ENCODE measurements around the gene CKM.

Gene CKM

GRCh38 chr19:45265375-45265774, 57.3 kb downstream of the CKM start:
- Histone ChIP-seq H3K9ac (ENCODE audit: low read depth, low read length) (no peak overlapping the region), H3K36me3 (ENCODE audit: insufficient read depth, low read length) (peaks cover 24% of the 10 kb centered on the region), H3K4me1 (ENCODE audit: insufficient read depth, low read length) (no peaks in the 10 kb centered on the region), H3K4me3 (ENCODE audit: low read depth in 1 of 2, low read length in 2 of 2) (no peak overlapping the region), H3K79me2 (ENCODE audit: insufficient read depth, low read length) (no peaks in the 10 kb centered on the region), H3K4me2 (ENCODE audit: insufficient read depth, low read length) (no peak overlapping the region), H4K20me1 (ENCODE audit: insufficient read depth, low read length) (no peaks in the 10 kb centered on the region; the same call in 1 of the 2 replicates), H3K27me3 (ENCODE audit: insufficient read depth, low read length, poor library complexity) (no peaks in the 10 kb centered on the region), H3K27ac (ENCODE audit: low read length) (no peak overlapping the region), H2AFZ (ENCODE audit: low read depth, low read length) (no peak overlapping the region), H3K9me3 (ENCODE audit: insufficient read depth, low read length, severe bottlenecking) (no peaks in the 10 kb centered on the region)
- TF ChIP-seq EZH2 (IDR thresholded peaks at IDR 0.05; ENCODE audit: borderline replicate concordance, low read depth, low read length, severe bottlenecking) (no peak), CTCF (IDR thresholded peaks at IDR 0.05; ENCODE audit: borderline replicate concordance, extremely low read depth, low read length, poor library complexity, severe bottlenecking) (no peak)
- ATAC-seq (ENCODE audit: insufficient read depth, low read depth) (no peak), DNase-seq (no peak)

DNA sequence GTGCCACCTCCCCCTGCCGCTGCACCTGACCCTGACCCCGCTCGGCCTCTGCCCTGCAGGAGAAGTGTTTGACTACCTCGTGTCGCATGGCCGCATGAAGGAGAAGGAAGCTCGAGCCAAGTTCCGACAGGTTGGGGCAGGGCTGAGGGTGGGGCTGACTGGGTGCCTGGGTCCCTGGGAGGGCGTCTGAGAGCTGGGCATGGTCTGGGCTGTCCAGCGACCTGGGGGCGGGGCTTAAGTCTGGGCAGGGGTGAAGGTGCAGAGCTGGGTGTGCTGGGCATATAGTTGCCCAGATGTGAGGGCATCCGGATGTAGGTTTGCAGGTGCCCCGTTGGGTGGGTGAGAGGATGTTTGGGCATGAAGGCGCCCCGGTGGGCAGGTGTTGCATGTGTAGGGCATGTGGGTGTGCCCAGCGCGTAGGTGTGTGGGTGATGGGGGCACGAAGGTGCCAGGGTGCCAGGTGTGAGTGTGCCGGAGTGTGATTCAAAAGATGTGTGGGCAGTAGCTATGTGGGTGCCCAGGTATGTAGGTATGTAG, 57.8 kb downstream of the CKM start:
- no peaks in the 10 kb centered on the region for H3K4me1 ChIP-seq (ENCODE audit: insufficient read depth, low read length)
- no peaks in the 10 kb centered on the region for H3K79me2 ChIP-seq (ENCODE audit: insufficient read depth, low read length)
- no peak for DNase-seq
- ATAC-seq (ENCODE audit: insufficient read depth, low read depth): no peak
- H3K4me2 ChIP-seq (ENCODE audit: insufficient read depth, low read length): no peak overlapping the region
- H3K9ac ChIP-seq (ENCODE audit: low read depth, low read length): no peak overlapping the region
- H2AFZ ChIP-seq (ENCODE audit: low read depth, low read length): no peak overlapping the region
- H3K27ac ChIP-seq (ENCODE audit: low read length): no peak overlapping the region
- peaks cover 19% of the 10 kb centered on the region for H3K36me3 ChIP-seq (ENCODE audit: insufficient read depth, low read length)
- TF ChIP-seq EZH2 (IDR thresholded peaks at IDR 0.05; ENCODE audit: borderline replicate concordance, low read depth, low read length, severe bottlenecking): no peak
- no peaks in the 10 kb centered on the region; the same call in 1 of the 2 replicates for H4K20me1 ChIP-seq (ENCODE audit: insufficient read depth, low read length)
- no peak overlapping the region for H3K4me3 ChIP-seq (ENCODE audit: low read depth in 1 of 2, low read length in 2 of 2)
- no peaks in the 10 kb centered on the region for H3K9me3 ChIP-seq (ENCODE audit: insufficient read depth, low read length, severe bottlenecking)
- no peaks in the 10 kb centered on the region for H3K27me3 ChIP-seq (ENCODE audit: insufficient read depth, low read length, poor library complexity)

- Histone ChIP-seq H3K4me1 (ENCODE audit: insufficient read depth, low read length) (no peaks in the 10 kb centered on the region), H3K4me3 (ENCODE audit: low read depth in 1 of 2, low read length in 2 of 2) (no peak overlapping the region), H3K27me3 (ENCODE audit: insufficient read depth, low read length, poor library complexity) (no peaks in the 10 kb centered on the region), H3K9me3 (ENCODE audit: insufficient read depth, low read length, severe bottlenecking) (no peaks in the 10 kb centered on the region), H3K36me3 (ENCODE audit: insufficient read depth, low read length) (peaks cover 24% of the 10 kb centered on the region), H3K27ac (ENCODE audit: low read length) (no peak overlapping the region), H4K20me1 (ENCODE audit: insufficient read depth, low read length) (no peaks in the 10 kb centered on the region; the same call in 1 of the 2 replicates), H3K4me2 (ENCODE audit: insufficient read depth, low read length) (no peak overlapping the region), H2AFZ (ENCODE audit: low read depth, low read length) (no peak overlapping the region), H3K9ac (ENCODE audit: low read depth, low read length) (no peak overlapping the region), H3K79me2 (ENCODE audit: insufficient read depth, low read length) (peaks cover 3% of the 10 kb centered on the region; the same call in 1 of the 2 replicates)
- no peak for ATAC-seq (ENCODE audit: insufficient read depth, low read depth)
- TF ChIP-seq EZH2 (IDR thresholded peaks at IDR 0.05; ENCODE audit: borderline replicate concordance, low read depth, low read length, severe bottlenecking): no peak
- no peak for TF ChIP-seq CTCF (IDR thresholded peaks at IDR 0.05; ENCODE audit: borderline replicate concordance, extremely low read depth, low read length, poor library complexity, severe bottlenecking)
- DNase-seq: no peak
Measured at GRCh38 chr19:45263013-45263412, 59.7 kb downstream of the CKM start.

- Histone ChIP-seq H3K27ac (ENCODE audit: low read length) (no peak overlapping the region), H4K20me1 (ENCODE audit: insufficient read depth, low read length) (no peaks in the 10 kb centered on the region; the same call in 1 of the 2 replicates), H3K4me3 (ENCODE audit: low read depth in 1 of 2, low read length in 2 of 2) (no peak overlapping the region), H3K4me1 (ENCODE audit: insufficient read depth, low read length) (no peaks in the 10 kb centered on the region), H3K4me2 (ENCODE audit: insufficient read depth, low read length) (no peak overlapping the region), H3K36me3 (ENCODE audit: insufficient read depth, low read length) (peaks cover 23% of the 10 kb centered on the region), H2AFZ (ENCODE audit: low read depth, low read length) (no peak overlapping the region), H3K9ac (ENCODE audit: low read depth, low read length) (no peak overlapping the region), H3K9me3 (ENCODE audit: insufficient read depth, low read length, severe bottlenecking) (no peaks in the 10 kb centered on the region), H3K79me2 (ENCODE audit: insufficient read depth, low read length) (peaks cover 3% of the 10 kb centered on the region; the same call in 1 of the 2 replicates), H3K27me3 (ENCODE audit: insufficient read depth, low read length, poor library complexity) (no peaks in the 10 kb centered on the region)
- DNase-seq: no peak
- ATAC-seq (ENCODE audit: insufficient read depth, low read depth): no peak
- no peak for TF ChIP-seq CTCF (IDR thresholded peaks at IDR 0.05; ENCODE audit: borderline replicate concordance, extremely low read depth, low read length, poor library complexity, severe bottlenecking)
- TF ChIP-seq EZH2 (IDR thresholded peaks at IDR 0.05; ENCODE audit: borderline replicate concordance, low read depth, low read length, severe bottlenecking): no peak
Measured at GRCh38 chr19:45262570-45262969, 60.1 kb downstream of the CKM start.
